Thyroid gland (tissue), 4 donors: Measurements from ENCODE around the gene BSN. TPM values are rescaled to one million over a fixed set of nuclear protein-coding genes. Genes with fewer than 3 reads are reported as not detected.

Experiments
- DNase-seq, 2 donors: peaks; one replicate each; pipeline ENCODE4 v3.0.0-alpha.2; 2019
- H3K27ac ChIP-seq, 3 donors: fragments of 200-600 bp; sonication (generic); 1 replicate in 2 of 3; 2 replicates in 1 of 3; pipeline ENCODE4 v1.5.1; 2016 to 2019; ENCODE audit warnings: mild to moderate bottlenecking in 1 of 3, moderate library complexity in 1 of 3
- H3K27me3 ChIP-seq: fragments of 200-600 bp; sonication (generic); one replicate; pipeline ENCODE4 v1.5.1; 2019
- H3K36me3 ChIP-seq, 2 donors: fragments of 200-600 bp; sonication (generic); one replicate each; pipeline ENCODE4 v1.5.1; 2016 to 2019
- H3K4me1 ChIP-seq, 2 donors: fragments of 200-600 bp; sonication (generic); one replicate each; pipeline ENCODE4 v1.5.1; 2017 to 2019
- H3K4me3 ChIP-seq, 3 donors: fragments of 200-600 bp; sonication (generic); replicated peaks in 1 of 3; 1 replicate in 2 of 3; 2 replicates in 1 of 3; pipeline ENCODE4 v1.5.1; 2016; ENCODE audit warnings: mild to moderate bottlenecking in 1 of 3
- H3K9me3 ChIP-seq: fragments of 200-600 bp; sonication (generic); one replicate; pipeline ENCODE4 v1.5.1; 2017
- POLR2A ChIP-seq, 2 donors: fragments of 450-650 bp; IDR thresholded peaks; one replicate each; pipeline ENCODE4 v1.6.1; 2017; ENCODE audit warnings: antibody characterized with exemption in 2 of 2, mild to moderate bottlenecking in 2 of 2, moderate library complexity in 1 of 2
- WGBS, 2 donors: methylation state at CpG; one replicate each; pipeline ENCODE4 v1.1.5; 2017; 5-methylcytosine and 5-hydroxymethylcytosine counted together
- intact Hi-C: fragments of 100-400 bp; cut with DNase I; formaldehyde crosslinking; loops from one replicate; pipeline ENCODE4 v1.15.1; 2023
- total RNA-seq, 4 donors: library from RNA; depleted of rRNA; stranded (reverse); fragments of >200 nt; gene quantifications; one replicate each; pipeline ENCODE4 v1.2.3, GENCODE V29; 2016
- TF ChIP-seq, protein P1 (sequence below), 6 experiments: fragments of 200-600 bp in 3 of 6; fragments of 450-650 bp in 3 of 6; sonication (generic) in 3 of 6; IDR thresholded peaks; one replicate each; pipeline ENCODE4 v1.5.1; 2016 to 2019; ENCODE audit warnings: antibody characterized with exemption in 6 of 6, mild to moderate bottlenecking in 2 of 6, inconsistent platforms in 1 of 6, moderate library complexity in 1 of 6

Gene BSN
- total RNA-seq, 4 donors from 2014 or later, result 0.56 to 1.8 (median 0.99) TPM

DNA sequence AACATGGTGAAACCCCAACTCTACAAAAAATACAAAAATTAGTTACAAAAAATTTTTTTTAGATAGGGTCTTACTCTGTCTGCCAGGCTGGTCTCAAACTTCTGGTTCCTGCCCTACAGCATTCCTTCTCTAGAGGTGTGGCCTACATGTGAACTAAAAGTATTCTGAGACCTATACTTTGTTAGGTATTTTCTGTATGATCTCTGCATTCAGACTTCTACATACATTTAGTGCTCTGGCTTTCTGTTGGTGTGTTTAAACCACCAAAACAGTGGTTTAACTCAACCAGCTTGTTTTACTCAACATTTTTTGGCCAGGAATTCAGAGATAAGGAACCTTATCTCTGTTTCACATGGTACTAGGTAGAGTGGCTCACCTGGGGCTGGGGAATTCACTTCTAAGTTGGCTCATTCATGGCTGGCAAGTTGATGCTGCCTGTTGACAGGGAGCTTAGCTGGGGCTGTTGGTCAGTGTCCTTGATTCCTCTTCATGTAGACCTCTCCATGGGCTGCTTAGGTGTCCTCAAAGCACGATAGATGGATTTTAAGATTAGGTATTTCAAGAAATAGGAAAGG, 41.4 kb upstream of the BSN start:
- H3K36me3 ChIP-seq, result peaks cover 8 to 9% of the 10 kb centered on the region in 2 donors
- TF ChIP-seq, protein P1, sequence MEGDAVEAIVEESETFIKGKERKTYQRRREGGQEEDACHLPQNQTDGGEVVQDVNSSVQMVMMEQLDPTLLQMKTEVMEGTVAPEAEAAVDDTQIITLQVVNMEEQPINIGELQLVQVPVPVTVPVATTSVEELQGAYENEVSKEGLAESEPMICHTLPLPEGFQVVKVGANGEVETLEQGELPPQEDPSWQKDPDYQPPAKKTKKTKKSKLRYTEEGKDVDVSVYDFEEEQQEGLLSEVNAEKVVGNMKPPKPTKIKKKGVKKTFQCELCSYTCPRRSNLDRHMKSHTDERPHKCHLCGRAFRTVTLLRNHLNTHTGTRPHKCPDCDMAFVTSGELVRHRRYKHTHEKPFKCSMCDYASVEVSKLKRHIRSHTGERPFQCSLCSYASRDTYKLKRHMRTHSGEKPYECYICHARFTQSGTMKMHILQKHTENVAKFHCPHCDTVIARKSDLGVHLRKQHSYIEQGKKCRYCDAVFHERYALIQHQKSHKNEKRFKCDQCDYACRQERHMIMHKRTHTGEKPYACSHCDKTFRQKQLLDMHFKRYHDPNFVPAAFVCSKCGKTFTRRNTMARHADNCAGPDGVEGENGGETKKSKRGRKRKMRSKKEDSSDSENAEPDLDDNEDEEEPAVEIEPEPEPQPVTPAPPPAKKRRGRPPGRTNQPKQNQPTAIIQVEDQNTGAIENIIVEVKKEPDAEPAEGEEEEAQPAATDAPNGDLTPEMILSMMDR (IDR thresholded peaks at IDR 0.05), result no peak
- no peak for TF ChIP-seq POLR2A (IDR thresholded peaks at IDR 0.05)
- H3K4me3 ChIP-seq, result no peak overlapping the region
- intact Hi-C loops, result no loop called here
- H3K27ac ChIP-seq, result no peak overlapping the region
- no peaks in the 10 kb centered on the region for H3K27me3 ChIP-seq
- no peaks in the 10 kb centered on the region for H3K9me3 ChIP-seq
- WGBS, 2 donors, result 83 to 91% methylated on average over 1 of the region's 1 CpG
- H3K4me1 ChIP-seq, result no peaks in the 10 kb centered on the region
- no peak for DNase-seq

DNA sequence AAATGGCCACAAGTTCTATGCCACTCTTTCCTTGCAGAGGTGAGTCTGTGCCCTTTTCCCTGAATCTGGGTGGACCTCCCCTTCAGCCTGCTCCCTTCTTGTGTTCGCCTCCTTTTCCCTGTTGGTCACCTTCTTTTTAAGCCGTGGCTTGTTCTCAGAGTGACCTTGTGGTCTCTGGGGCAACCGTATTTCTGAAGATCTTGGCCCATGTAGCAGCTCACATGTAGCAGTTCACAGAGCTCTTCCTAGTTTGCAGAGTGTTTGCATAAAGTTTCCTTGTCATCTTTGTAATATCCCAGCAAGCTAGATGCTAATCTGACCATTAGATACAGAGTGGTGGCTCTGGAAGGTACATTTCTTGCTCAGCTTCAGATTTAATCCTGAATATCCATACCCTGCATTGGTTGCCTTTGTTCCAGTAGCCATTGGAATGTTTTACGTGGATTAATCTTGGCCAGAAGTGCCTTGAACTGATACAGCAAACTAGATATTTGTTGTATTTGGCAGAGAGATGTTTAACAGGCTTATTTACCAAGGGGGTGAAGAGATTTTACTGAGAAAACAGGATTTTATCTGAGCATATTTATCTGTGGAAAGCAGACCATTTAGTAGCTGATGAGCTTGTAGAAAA, 40.7 kb upstream of the BSN start:
- no peaks in the 10 kb centered on the region for H3K4me1 ChIP-seq
- H3K36me3 ChIP-seq, result peaks cover 8 to 9% of the 10 kb centered on the region in 2 donors
- no peak for TF ChIP-seq POLR2A (IDR thresholded peaks at IDR 0.05)
- TF ChIP-seq, protein P1 (IDR thresholded peaks at IDR 0.05), result no peak
- 87 to 92% methylated on average over 4 of the region's 4 CpGs for WGBS, 2 donors
- no peak overlapping the region for H3K27ac ChIP-seq
- intact Hi-C loops, result no loop called here
- DNase-seq, result no peak
- H3K9me3 ChIP-seq, result no peaks in the 10 kb centered on the region
- H3K4me3 ChIP-seq, result no peak overlapping the region
- H3K27me3 ChIP-seq, result no peaks in the 10 kb centered on the region

DNA sequence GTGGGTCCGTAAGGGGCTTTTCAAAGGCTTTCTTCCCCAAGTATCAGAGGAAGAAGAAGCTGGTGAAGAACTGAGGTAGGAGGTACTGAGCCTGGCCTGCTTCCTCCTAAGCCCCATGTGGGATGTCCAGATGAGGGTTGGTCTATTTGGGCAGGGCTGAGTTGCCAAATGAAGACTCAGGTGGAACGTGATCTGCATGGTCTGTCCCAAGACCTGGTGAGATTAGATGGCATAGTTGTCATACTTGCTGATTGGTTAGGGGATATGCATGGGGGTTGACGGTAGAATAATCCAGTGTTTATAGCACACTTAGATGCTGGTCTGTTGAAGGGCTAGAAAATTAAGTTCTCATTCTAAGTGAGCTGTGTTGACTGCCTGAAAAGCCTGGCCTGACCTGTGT, 36.3 kb upstream of the BSN start:
- no peak for TF ChIP-seq POLR2A (IDR thresholded peaks at IDR 0.05)
- TF ChIP-seq, protein P1 (IDR thresholded peaks at IDR 0.05), result no peak
- Histone ChIP-seq H3K27ac (no peak overlapping the region), H3K4me3 (no peak overlapping the region), H3K4me1 (peaks cover 0 to 4% of the 10 kb centered on the region in 2 donors), H3K27me3 (no peaks in the 10 kb centered on the region), H3K36me3 (peaks cover 0 to 3% of the 10 kb centered on the region in 2 donors), H3K9me3 (no peaks in the 10 kb centered on the region)
- WGBS, 2 donors, result 96 to 97% methylated on average over 3 of the region's 3 CpGs
- intact Hi-C loops, result no loop called here
- no peak for DNase-seq

DNA sequence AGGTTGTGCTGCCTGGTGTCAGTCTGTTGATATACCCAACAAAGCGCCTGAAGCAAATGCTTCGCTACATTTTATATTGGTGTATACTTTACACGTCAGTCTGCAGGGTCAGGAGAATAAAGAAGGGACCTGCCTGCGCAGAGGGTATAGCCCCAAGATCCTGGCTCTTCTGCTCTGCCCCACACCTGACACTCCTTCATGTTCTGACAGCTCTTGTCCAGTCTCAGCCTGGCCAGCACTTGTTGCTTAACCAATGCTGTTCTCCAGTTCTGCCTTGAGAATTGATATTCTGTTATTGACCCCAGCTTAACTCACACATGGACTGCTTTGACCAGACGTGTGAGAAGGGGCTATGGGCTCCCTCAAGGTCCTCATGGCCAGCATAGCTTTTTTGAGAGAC, 35.8 kb upstream of the BSN start:
- Histone ChIP-seq H3K36me3 (peaks cover 0 to 3% of the 10 kb centered on the region in 2 donors), H3K4me1 (peaks cover 0 to 4% of the 10 kb centered on the region in 2 donors), H3K27ac (no peak overlapping the region), H3K4me3 (no peak overlapping the region), H3K9me3 (no peaks in the 10 kb centered on the region), H3K27me3 (no peaks in the 10 kb centered on the region)
- TF ChIP-seq, protein P1 (IDR thresholded peaks at IDR 0.05), result no peak
- no peak for TF ChIP-seq POLR2A (IDR thresholded peaks at IDR 0.05)
- DNase-seq, result no peak
- intact Hi-C loops, result no loop called here
- WGBS, 2 donors, result 95 to 97% methylated on average over 5 of the region's 5 CpGs

DNA sequence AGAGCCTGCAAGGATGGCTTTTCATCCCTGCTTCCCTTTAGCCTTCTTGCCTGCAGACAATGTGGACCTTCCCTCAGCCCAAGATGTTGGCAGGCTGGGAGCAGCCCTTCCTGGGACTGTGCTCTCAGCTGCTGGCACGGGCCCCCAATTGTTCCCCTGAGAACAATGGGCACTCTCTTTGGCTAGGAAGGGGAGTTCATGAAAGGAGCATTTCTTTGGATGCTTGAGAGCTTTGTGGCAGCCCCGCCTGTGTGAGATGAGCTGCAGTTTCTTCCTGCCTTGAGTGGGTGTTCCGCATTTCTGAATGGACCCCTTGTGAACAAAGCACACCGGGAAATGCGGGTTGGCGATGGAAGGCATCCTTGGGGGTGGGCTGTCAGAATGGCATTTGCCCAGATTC, 35.0 kb upstream of the BSN start:
- no peak overlapping the region for H3K4me3 ChIP-seq
- TF ChIP-seq, protein P1 (IDR thresholded peaks at IDR 0.05), result no peak
- no peak for TF ChIP-seq POLR2A (IDR thresholded peaks at IDR 0.05)
- no peak for DNase-seq
- WGBS, 2 donors, result 85% methylated on average over 5 to 6 of the region's 6 CpGs
- H3K36me3 ChIP-seq, result peaks cover 0 to 3% of the 10 kb centered on the region in 2 donors
- intact Hi-C loops, result no loop called here
- H3K9me3 ChIP-seq, result no peaks in the 10 kb centered on the region
- H3K4me1 ChIP-seq, result peaks cover 0 to 10% of the 10 kb centered on the region in 2 donors
- H3K27ac ChIP-seq, result no peak overlapping the region
- H3K27me3 ChIP-seq, result no peaks in the 10 kb centered on the region
